ENCODE results near the gene FAM53B.

The FAM53B gene

GRCh38 chr10:124694481-124695220, 49.5 kb downstream of the FAM53B start:
- in situ Hi-C loops (cut with MboI; ENCODE audit: low pct_unique_long_range_greater_than_20kb, low sequenced_read_pairs, unreplicated experiment), result no loop called here

GRCh38 chr10:124693801-124694416, 50.3 kb downstream of the FAM53B start:
- in situ Hi-C loops (cut with MboI; ENCODE audit: low pct_unique_long_range_greater_than_20kb, low sequenced_read_pairs, unreplicated experiment), result no loop called here
- no peak for DNase-seq (ENCODE audit: low spot score)
- TF ChIP-seq, protein P1, sequence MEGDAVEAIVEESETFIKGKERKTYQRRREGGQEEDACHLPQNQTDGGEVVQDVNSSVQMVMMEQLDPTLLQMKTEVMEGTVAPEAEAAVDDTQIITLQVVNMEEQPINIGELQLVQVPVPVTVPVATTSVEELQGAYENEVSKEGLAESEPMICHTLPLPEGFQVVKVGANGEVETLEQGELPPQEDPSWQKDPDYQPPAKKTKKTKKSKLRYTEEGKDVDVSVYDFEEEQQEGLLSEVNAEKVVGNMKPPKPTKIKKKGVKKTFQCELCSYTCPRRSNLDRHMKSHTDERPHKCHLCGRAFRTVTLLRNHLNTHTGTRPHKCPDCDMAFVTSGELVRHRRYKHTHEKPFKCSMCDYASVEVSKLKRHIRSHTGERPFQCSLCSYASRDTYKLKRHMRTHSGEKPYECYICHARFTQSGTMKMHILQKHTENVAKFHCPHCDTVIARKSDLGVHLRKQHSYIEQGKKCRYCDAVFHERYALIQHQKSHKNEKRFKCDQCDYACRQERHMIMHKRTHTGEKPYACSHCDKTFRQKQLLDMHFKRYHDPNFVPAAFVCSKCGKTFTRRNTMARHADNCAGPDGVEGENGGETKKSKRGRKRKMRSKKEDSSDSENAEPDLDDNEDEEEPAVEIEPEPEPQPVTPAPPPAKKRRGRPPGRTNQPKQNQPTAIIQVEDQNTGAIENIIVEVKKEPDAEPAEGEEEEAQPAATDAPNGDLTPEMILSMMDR (IDR thresholded peaks at IDR 0.05; ENCODE audit: extremely low read depth, insufficient read depth, missing control alignments), result no peak

More at GRCh38 chr10:124694481-124695220, 49.5 kb downstream of the FAM53B start:
- no peak for DNase-seq (ENCODE audit: low spot score)
- TF ChIP-seq, protein P1 (IDR thresholded peaks at IDR 0.05; ENCODE audit: extremely low read depth, insufficient read depth, missing control alignments), result no peak

DNA sequence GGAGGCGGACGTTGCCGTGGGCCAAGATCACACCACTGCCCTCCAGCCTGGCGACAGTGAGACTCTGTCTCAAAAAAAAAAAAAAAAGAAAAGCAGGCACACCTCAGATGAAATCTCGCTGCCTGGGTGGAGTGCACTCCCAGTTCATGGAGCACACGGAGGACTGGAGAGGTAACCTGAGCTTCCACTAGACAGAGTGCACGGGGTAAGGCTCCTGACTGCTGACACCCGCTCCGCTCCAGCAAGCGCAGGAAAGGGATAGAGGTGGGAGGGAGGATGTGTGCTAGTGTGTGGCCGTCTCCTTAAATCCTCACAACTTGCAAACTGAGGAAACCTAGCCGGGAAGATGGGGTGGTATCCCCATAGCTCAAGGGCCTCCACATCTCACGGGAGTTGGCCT, 50.8 kb downstream of the FAM53B start:
- in situ Hi-C loops (cut with MboI; ENCODE audit: low pct_unique_long_range_greater_than_20kb, low sequenced_read_pairs, unreplicated experiment), result no loop called here
- no peak for DNase-seq (ENCODE audit: low spot score)
- TF ChIP-seq, protein P1 (IDR thresholded peaks at IDR 0.05; ENCODE audit: extremely low read depth, insufficient read depth, missing control alignments), result no peak

- TF ChIP-seq, protein P1 (IDR thresholded peaks at IDR 0.05; ENCODE audit: extremely low read depth, insufficient read depth, missing control alignments), result no peak
- in situ Hi-C loops (cut with MboI; ENCODE audit: low pct_unique_long_range_greater_than_20kb, low sequenced_read_pairs, unreplicated experiment), result no loop called here
- no peak for DNase-seq (ENCODE audit: low spot score)
These were observed 52.1 kb downstream of the FAM53B start for GRCh38 chr10:124692100-124692446.

GRCh38 chr10:124691421-124692099, 52.6 kb downstream of the FAM53B start:
- in situ Hi-C loops (cut with MboI; ENCODE audit: low pct_unique_long_range_greater_than_20kb, low sequenced_read_pairs, unreplicated experiment), result no loop called here
- TF ChIP-seq, protein P1 (IDR thresholded peaks at IDR 0.05; ENCODE audit: extremely low read depth, insufficient read depth, missing control alignments), result no peak
- no peak for DNase-seq (ENCODE audit: low spot score)

DNA sequence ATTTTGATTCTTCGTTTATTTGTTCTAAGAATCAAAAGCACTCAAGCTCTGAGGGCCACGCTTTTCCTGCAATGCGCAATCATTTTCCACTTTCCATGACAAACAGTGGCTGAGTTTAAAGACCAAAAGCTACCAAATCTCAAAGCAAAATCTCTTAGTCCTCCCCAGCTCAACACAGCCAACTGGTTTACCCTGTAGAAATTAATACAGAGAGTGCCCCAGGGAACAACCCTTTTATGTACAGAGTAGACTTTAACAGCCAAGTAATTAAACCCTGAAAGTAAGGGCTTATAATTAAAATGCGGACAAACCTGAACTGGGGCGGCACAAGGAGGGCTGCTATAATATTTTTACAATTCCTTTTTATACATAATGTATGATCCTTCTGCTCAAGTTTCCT, 53.2 kb downstream of the FAM53B start:
- TF ChIP-seq, protein P1 (IDR thresholded peaks at IDR 0.05; ENCODE audit: extremely low read depth, insufficient read depth, missing control alignments), result no peak
- no peak for DNase-seq (ENCODE audit: low spot score)
- in situ Hi-C loops (cut with MboI; ENCODE audit: low pct_unique_long_range_greater_than_20kb, low sequenced_read_pairs, unreplicated experiment), result no loop called here
